Frontal cortex (tissue), 4 donors: ENCODE measurements around the gene SLC25A28. TPM values are rescaled to one million over a fixed set of nuclear protein-coding genes. Genes with fewer than 3 reads are reported as not detected.

ENCODE experiments used
- DNase-seq, 2 donors: peaks; one replicate each; pipeline ENCODE4 v3.0.0; 2012; ENCODE audit warnings: low spot score in 2 of 2
- FAIRE-seq: peaks from 2 replicates; lab custom pipeline; 2012; peaks lifted over from hg19 to GRCh38; lab: Jason Lieb, UNC
- small RNA-seq: library from RNA; depleted of rRNA; stranded (forward); fragments of <200 nt; gene quantifications from one replicate; pipeline ENCODE3, GENCODE V24; 2014
- total RNA-seq: library from RNA; depleted of rRNA; stranded (reverse); fragments of >200 nt; gene quantifications from one replicate; pipeline ENCODE4 v1.2.3, GENCODE V29; 2014
- donor health status: control.
- donor health status: control.
- donor health status: control.

Gene SLC25A28
- total RNA-seq, 1 donor from 2014 or later = 25.3 TPM

DNA sequence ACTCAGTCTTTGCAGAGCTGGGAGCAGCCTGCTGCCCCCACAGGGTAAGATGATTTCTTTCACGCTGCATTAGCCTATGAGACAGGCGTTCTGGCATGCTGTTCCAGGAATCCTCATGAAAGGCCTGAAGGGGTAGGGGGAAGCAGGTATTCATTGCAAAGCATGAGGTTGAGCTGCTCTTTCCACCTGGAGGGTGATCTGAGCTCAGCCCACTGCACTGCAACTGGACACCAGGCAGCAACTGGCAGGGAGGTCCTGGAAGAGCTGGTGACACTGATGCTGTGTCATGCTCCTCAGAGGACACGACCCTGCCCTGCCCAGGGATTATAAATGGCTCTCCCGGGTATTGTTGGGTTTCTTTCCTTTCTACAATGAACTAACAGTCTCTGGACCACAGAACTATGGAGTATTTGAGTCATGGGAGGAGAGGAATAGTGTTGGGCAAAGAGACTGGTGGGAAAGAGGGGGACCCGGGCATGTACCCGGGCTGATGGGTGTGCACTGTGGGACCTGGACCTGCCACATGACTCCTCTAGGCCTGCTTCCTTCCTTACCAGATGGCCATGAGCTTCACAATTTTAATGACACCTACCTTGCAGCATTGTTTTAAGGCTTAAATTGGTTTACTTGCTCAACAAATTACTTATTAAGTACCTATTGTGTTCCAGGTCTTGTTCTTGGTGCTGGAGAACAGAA, 24.3 kb downstream of the SLC25A28 start:
- no peak for FAIRE-seq

GRCh38 chr10:99595236-99595635, 25.0 kb downstream of the SLC25A28 start:
- no peak for FAIRE-seq
- DNase-seq = no peak

More for the DNA sequence above, 24.3 kb downstream of the SLC25A28 start:
- DNase-seq = no peak

DNA sequence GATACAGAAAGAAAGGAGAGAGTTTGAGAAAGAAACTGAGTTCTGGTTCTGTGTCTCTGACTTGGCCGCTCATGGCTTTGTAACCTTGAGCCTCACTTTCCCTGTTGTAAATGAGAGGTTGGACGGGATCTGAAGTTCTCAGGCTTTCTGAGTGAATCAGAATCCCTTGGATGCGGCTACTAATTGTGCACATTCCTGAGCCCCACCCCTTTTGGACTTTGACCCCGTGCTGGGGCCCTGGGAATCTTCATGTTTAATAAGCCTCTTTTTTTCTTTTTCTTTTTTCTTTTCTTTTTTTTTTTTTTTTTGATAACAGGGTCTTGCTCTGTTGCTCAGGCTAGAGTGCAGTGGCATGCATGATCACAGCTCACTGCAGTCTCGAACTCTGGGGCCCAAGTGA, 26.9 kb downstream of the SLC25A28 start:
- FAIRE-seq = no peak
- no peak for DNase-seq

DNA sequence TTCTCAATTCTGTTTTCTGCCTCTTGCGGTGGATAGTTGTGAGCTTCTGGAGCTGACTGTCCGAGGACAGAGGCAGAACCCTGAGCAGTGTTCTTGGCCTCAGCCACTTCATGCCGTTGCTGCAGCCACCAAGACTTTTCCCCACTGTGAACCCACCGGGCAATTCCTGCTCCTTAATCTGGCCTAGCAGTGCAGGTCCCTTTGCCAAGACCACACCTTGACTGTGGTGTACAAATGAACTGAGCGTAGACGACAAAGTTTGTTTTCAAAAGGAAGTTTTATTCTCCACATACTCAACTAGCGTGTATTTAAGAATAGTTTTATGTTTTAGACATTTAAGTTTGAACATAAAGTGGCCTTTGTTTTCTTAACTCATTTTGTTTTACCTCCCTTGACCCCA, 29.4 kb downstream of the SLC25A28 start:
- FAIRE-seq = no peak
- DNase-seq = no peak

DNA sequence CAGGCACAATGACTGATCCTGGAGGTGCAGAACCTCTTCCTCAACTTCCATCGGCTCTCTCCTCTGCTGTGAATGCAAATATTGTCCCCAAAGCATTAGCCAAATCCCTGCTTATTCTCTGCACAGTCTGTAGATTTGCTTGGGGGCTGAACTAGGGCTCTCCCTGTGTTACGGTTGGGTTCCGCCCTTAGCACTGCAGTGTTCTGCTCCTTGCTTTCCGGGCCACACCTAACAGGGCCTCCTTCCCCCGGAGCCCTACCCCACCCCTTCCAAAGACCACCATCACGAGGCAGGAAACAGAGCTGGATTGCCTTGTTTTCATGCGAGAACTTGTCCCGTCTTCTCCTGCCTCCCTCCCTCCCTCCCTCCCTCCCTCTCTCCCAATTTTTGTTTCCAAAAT, 36.6 kb downstream of the SLC25A28 start:
- no peak for DNase-seq
- FAIRE-seq = no peak

DNA sequence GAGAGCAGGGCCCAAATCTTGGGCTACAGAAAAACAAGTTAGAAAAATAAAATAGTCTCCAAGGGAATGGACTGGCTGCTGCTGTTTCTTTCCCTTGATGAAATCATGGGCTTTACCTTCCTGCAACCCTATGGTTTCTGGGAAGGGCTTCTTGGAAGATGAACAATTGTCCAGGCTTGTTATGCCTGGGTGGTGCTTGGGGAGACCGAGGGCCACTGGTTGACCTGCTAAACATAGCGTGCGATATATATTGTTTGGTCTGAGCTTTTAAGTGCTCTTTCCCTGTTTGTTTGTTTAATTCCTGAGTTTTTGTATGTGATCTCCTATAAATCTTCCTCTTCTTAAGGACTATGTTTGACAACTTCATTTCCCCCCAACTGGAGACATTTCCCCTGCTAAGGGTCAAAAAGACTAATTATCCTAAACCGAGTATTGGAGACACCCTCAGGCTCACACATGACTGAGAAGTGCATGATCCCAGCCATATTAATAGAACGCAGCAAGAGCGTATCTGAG, 37.9 kb downstream of the SLC25A28 start:
- DNase-seq (no peak), FAIRE-seq (no peak)

DNA sequence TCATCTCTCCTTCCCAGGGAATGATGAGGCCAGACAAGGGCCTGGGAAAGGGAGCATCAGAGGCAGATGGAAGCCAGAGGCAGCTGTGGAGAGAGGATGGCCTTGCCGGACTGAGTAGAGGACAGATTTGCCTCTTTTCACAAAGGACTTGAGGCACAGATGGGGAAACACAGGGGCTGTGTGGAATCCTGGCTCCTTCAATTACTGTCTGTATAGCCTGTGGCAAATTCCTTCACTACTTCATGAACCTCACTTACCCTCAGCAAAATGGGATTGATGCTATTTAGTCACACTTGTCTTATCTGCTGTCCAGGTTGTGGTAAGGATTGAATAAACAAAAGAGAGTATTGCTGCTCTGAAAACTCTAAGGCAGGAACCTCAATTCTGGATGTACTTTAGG, 40.3 kb downstream of the SLC25A28 start:
- FAIRE-seq = no peak
- DNase-seq = no peak

DNA sequence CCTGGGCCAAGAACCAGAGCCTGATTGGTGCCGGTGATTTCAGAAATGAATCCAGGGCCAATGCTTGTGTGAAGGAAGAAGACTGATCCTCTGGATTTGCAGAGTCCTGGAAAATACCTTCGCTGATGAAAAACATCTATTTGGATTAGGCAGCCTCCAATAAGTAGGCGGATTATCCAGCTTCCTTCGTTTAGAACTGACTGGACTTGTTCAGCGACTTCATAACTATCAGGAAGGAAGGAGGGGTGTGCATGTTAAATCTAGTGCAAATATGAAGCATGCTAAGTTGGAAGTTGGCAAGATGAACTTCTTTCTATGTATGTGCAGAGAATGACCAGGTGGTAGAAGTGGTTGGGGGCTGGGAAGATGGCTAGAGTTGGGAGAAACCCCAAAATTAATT, 46.4 kb downstream of the SLC25A28 start:
- FAIRE-seq (no peak), DNase-seq (no peak)

- FAIRE-seq (no peak), DNase-seq (no peak)
Measured at GRCh38 chr10:99571816-99572215, 48.4 kb downstream of the SLC25A28 start.

- DNase-seq = no peak
- no peak for FAIRE-seq
Measured at GRCh38 chr10:99569961-99570360, 50.3 kb downstream of the SLC25A28 start.

GRCh38 chr10:99569253-99569939, 50.8 kb downstream of the SLC25A28 start:
- no peak for DNase-seq
- no peak for FAIRE-seq

DNA sequence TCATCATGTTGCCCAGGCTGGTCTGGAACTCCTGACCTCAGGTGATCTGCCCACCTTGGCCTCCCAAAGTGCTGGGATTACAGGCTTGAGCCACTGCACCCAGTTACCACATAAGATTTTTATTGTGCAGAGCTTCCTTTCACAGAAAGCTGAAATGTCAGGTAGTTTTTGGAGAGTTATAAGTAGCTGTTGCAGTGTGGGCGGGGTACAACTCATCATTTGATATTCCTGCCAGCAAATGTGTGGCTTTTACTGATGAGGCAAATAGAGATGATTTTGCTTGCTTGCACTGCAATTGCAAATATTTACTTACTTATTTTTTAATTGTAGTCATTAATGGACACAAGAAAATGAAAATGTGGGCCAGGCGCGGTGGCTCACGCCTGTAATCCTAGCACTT, 55.1 kb downstream of the SLC25A28 start:
- no peak for FAIRE-seq
- DNase-seq = no peak

DNA sequence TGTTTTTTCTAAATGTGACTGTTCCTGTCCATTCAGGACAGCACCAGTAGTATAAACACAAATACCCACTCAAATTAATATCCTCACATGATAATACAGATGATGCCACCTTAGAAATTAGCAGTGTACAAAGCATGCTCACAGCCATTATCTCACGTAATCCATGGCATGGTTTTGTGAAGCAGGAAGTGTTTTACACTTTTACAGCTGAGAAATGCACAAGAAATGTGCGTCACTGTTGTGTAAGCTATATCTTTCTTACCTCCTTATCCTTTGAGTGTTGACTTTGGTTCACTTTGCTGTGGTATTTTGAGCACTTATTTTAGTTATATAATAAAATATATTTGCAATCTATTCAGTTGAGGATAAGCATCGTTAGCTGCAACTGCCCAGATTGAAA, 55.9 kb downstream of the SLC25A28 start:
- no peak for DNase-seq
- no peak for FAIRE-seq

DNA sequence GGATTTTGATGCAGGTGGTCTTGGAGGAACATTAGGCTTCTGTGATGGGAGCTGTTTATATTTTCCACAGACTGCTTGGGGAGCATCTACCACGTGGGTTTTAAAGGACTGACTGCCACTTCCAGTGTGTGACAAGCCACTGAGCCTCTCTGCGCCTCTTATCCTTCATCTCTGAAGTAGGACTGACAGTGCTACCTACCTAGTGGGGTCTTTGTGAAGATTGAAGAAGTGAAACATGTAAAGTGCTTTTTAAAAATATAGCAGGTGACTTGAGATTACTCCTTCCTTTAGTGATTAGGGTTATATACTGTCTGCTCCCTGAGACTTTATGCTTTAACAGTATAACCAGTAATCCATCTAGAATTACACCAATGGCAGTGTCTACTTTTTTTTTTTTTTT, 57.6 kb downstream of the SLC25A28 start:
- DNase-seq (no peak), FAIRE-seq (no peak)

Small RNA genes within 50 kb of the gene (small RNA-seq; reads per million reads assigned to genes)
- not detected for gene AL133353.1

Other genes with a start within 250 kb of the SLC25A28 start
- gene GOT1, start 189.8 kb downstream of the SLC25A28 start, total RNA-seq = 22.4 TPM
- under 0.01 TPM for gene NKX2-3, start 87.5 kb downstream of the SLC25A28 start, total RNA-seq
- 10.2 TPM for gene ENTPD7, start 39.1 kb upstream of the SLC25A28 start, total RNA-seq
- 43.6 TPM for gene COX15, start 111.7 kb upstream of the SLC25A28 start, total RNA-seq
- 10.2 TPM for gene CUTC, start 111.8 kb upstream of the SLC25A28 start, total RNA-seq
- 0.41 TPM for gene ABCC2, start 162.2 kb upstream of the SLC25A28 start, total RNA-seq